Neural progenitor cell (in vitro differentiated cells): Measurements from ENCODE around the gene AKAP6. TPM values are rescaled to one million over a fixed set of nuclear protein-coding genes. Genes with fewer than 3 reads are reported as not detected.

Experiments
- DNase-seq: peaks from one replicate; pipeline ENCODE4 v3.0.0-alpha.2; 2016; ENCODE audit warnings: low spot score
- H2AFZ ChIP-seq: fragments of 200-600 bp; sonication (generic); replicated peaks from 2 replicates; pipeline ENCODE4 v1.6.1; 2016; ENCODE audit warnings: antibody characterized with exemption
- H3F3A ChIP-seq: fragments of 200-600 bp; sonication (generic); 2 replicates; pipeline ENCODE4 v1.6.1; 2016; ENCODE audit warnings: antibody characterized with exemption, low read depth
- H3K27ac ChIP-seq: fragments of 200-600 bp; sonication (generic); 2 replicates; pipeline ENCODE4 v1.5.1; 2016; ENCODE audit warnings: mild to moderate bottlenecking
- H3K27me3 ChIP-seq: fragments of 200-600 bp; sonication (generic); 2 replicates; pipeline ENCODE4 v1.6.1; 2016; ENCODE audit warnings: mild to moderate bottlenecking, moderate library complexity
- H3K36me3 ChIP-seq: fragments of 200-600 bp; sonication (generic); 2 replicates; pipeline ENCODE4 v1.5.1; 2016
- H3K4me1 ChIP-seq: fragments of 200-600 bp; sonication (generic); 2 replicates; pipeline ENCODE4 v1.6.1; 2016; ENCODE audit warnings: mixed run types
- H3K4me2 ChIP-seq: fragments of 200-600 bp; sonication (generic); 2 replicates; pipeline ENCODE4 v1.6.1; 2016
- H3K4me3 ChIP-seq: fragments of 200-600 bp; sonication (generic); 2 replicates; pipeline ENCODE4 v1.5.1; 2016
- H3K79me2 ChIP-seq: fragments of 200-600 bp; sonication (generic); 2 replicates; pipeline ENCODE4 v1.6.1; 2016; ENCODE audit warnings: low read depth
- H3K9ac ChIP-seq: fragments of 200-600 bp; sonication (generic); 2 replicates; pipeline ENCODE4 v1.6.1; 2016
- H3K9me3 ChIP-seq: fragments of 200-600 bp; sonication (generic); 2 replicates; pipeline ENCODE4 v1.5.1; 2016; ENCODE audit warnings: low read depth
- H4K20me1 ChIP-seq: fragments of 200-600 bp; sonication (generic); 2 replicates; pipeline ENCODE4 v1.6.1; 2016; ENCODE audit warnings: low read depth
- H3K27ac Mint-ChIP-seq: 3 replicates; pipeline ENCODE4 v1.8.0; 2021; ENCODE audit warnings: mixed read lengths
- H3K27me3 Mint-ChIP-seq: 2 replicates; pipeline ENCODE4 v1.8.0; 2022; ENCODE audit warnings: low read depth, mild to moderate bottlenecking, inconsistent platforms, moderate library complexity, mixed read lengths; ENCODE audit not compliant: insufficient read depth
- H3K36me3 Mint-ChIP-seq: 3 replicates; pipeline ENCODE4 v1.8.0; 2021; ENCODE audit warnings: mixed read lengths
- H3K4me1 Mint-ChIP-seq: 3 replicates; pipeline ENCODE4 v1.8.0; 2021; ENCODE audit warnings: mixed read lengths
- H3K4me3 Mint-ChIP-seq: 3 replicates; pipeline ENCODE4 v1.8.0; 2021; ENCODE audit warnings: mild to moderate bottlenecking, moderate library complexity, mixed read lengths
- H3K9me3 Mint-ChIP-seq: 3 replicates; pipeline ENCODE4 v1.8.0; 2020; ENCODE audit warnings: mixed read lengths
- CTCF ChIP-seq: fragments of 200-600 bp; sonication (generic); IDR thresholded peaks from 2 replicates; pipeline ENCODE4 v1.5.1; 2017; ENCODE audit warnings: antibody characterized with exemption, mild to moderate bottlenecking
- EZH2 ChIP-seq: fragments of 200-600 bp; sonication (generic); IDR thresholded peaks from 2 replicates; pipeline ENCODE4 v1.6.1; 2017; ENCODE audit warnings: antibody characterized with exemption, mild to moderate bottlenecking, moderate library complexity
- EZH2phosphoT487 ChIP-seq: fragments of 200-600 bp; sonication (generic); IDR thresholded peaks from 2 replicates; pipeline ENCODE4 v1.6.1; 2017; ENCODE audit warnings: antibody characterized with exemption
- total RNA-seq: library from RNA; depleted of rRNA; stranded (reverse); fragments of >200 nt; gene quantifications from 2 replicates; pipeline ENCODE4 v1.2.3, GENCODE V29; 2015; ENCODE audit warnings: low replicate concordance

Gene AKAP6
- total RNA-seq, 1 donor from 2014 or later = 3.7 TPM

- no peak for TF ChIP-seq EZH2phosphoT487
- TF ChIP-seq EZH2 = no peak
- no peak for TF ChIP-seq CTCF
- H3K4me3 Mint-ChIP-seq = peak overlapping the region; percentile 3
- H3K79me2 ChIP-seq = no peaks in the 10 kb centered on the region
- no peaks in the 10 kb centered on the region for H3K36me3 Mint-ChIP-seq
- no peaks in the 10 kb centered on the region for H3K27me3 Mint-ChIP-seq
- no peak overlapping the region for H2AFZ ChIP-seq
- peaks cover 56% of the 10 kb centered on the region for H3K4me1 Mint-ChIP-seq
- H3K9me3 Mint-ChIP-seq = no peaks in the 10 kb centered on the region
- H3K4me1 ChIP-seq = peaks cover 4% of the 10 kb centered on the region
- H3K4me3 ChIP-seq = no peak overlapping the region
- H4K20me1 ChIP-seq = no peaks in the 10 kb centered on the region
- no peaks in the 10 kb centered on the region for H3K27me3 ChIP-seq
- H3K27ac Mint-ChIP-seq = no peak overlapping the region
- no peaks in the 10 kb centered on the region for H3K9me3 ChIP-seq
- no peak overlapping the region for H3K4me2 ChIP-seq
- DNase-seq = no peak
- H3K9ac ChIP-seq = no peak overlapping the region
- H3K27ac ChIP-seq = no peak overlapping the region
- H3F3A ChIP-seq = no peaks in the 10 kb centered on the region
- H3K36me3 ChIP-seq = no peaks in the 10 kb centered on the region
Observed at GRCh38 chr14:32404784-32405573, 75.9 kb downstream of the AKAP6 start.

DNA sequence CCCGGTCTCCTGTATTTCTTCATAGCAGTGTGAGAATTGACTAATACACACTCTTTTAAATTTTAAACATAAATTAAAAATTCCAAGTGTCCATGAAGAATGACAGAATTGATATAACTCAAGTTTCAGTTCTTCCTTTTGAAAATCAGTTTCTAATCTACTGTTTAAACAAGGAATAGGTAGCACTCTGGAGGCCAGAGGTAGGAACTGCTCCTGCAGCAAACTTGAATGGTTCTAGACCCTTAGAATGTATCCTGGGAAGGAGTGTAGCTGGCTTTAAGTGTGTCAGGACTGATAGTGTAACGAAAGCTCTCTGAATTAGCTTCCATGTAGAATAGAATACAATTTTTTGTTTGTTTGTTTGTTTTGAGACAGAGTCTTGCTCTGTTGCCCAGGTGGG lies 76.8 kb downstream of the AKAP6 start:
- no peak for TF ChIP-seq EZH2
- TF ChIP-seq CTCF = no peak
- TF ChIP-seq EZH2phosphoT487 = no peak
- no peak overlapping the region for H3K4me2 ChIP-seq
- no peak for DNase-seq
- no peak overlapping the region for H3K4me3 ChIP-seq
- Mint-ChIP-seq H3K27me3 (no peaks in the 10 kb centered on the region), H3K4me1 (peaks cover 53% of the 10 kb centered on the region), H3K36me3 (no peaks in the 10 kb centered on the region), H3K9me3 (no peaks in the 10 kb centered on the region), H3K4me3 (no peak overlapping the region), H3K27ac (no peak overlapping the region)
- H2AFZ ChIP-seq = no peak overlapping the region
- H4K20me1 ChIP-seq = no peaks in the 10 kb centered on the region
- H3K79me2 ChIP-seq = no peaks in the 10 kb centered on the region
- H3K36me3 ChIP-seq = no peaks in the 10 kb centered on the region
- H3K9me3 ChIP-seq = no peaks in the 10 kb centered on the region
- no peak overlapping the region for H3K9ac ChIP-seq
- no peaks in the 10 kb centered on the region for H3K27me3 ChIP-seq
- peaks cover 4% of the 10 kb centered on the region for H3K4me1 ChIP-seq
- H3K27ac ChIP-seq = no peak overlapping the region
- no peaks in the 10 kb centered on the region for H3F3A ChIP-seq

DNA sequence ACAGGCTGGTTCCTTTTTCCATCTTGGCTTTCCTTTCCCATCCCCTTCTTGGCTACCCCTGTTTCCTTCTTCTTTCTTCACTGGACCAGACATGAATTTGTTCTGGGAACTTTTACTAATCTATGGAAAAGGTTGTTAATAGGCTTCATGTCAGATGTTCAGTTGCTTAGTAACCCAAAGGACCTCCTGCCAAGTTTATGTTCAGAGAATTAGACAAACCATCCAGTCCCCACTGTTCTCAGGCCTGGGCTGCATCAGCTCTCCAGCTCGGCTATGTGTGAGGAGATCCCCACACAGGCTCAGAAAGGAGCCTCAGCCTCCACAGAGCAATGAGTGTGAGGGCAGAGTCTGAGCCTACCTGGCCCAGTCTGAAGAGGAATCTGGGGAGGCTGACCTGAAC lies 78.0 kb downstream of the AKAP6 start:
- Histone ChIP-seq H3F3A (no peaks in the 10 kb centered on the region), H3K4me2 (no peak overlapping the region), H3K79me2 (no peaks in the 10 kb centered on the region), H2AFZ (no peak overlapping the region), H3K9me3 (no peaks in the 10 kb centered on the region), H3K9ac (no peak overlapping the region), H3K4me3 (no peak overlapping the region), H3K27ac (no peak overlapping the region), H3K27me3 (no peaks in the 10 kb centered on the region), H4K20me1 (no peaks in the 10 kb centered on the region), H3K36me3 (no peaks in the 10 kb centered on the region), H3K4me1 (peaks cover 4% of the 10 kb centered on the region)
- DNase-seq = no peak
- Mint-ChIP-seq H3K27ac (peak overlapping the region; percentile 90), H3K36me3 (no peaks in the 10 kb centered on the region), H3K4me1 (peaks cover 44% of the 10 kb centered on the region), H3K27me3 (no peaks in the 10 kb centered on the region), H3K9me3 (no peaks in the 10 kb centered on the region), H3K4me3 (no peak overlapping the region)
- no peak for TF ChIP-seq EZH2phosphoT487
- no peak for TF ChIP-seq CTCF
- no peak for TF ChIP-seq EZH2
